Body of pancreas (tissue), 4 donors: ENCODE results near the gene GPATCH1.

ENCODE experiments used
- CTCF ChIP-seq, 7 experiments: fragments of 450-650 bp in 4 of 7; fragments of 200-600 bp in 3 of 7; sonication (generic) in 3 of 7; IDR thresholded peaks; one replicate each; pipeline ENCODE4 v1.5.1; 2016 to 2019; ENCODE audit warnings: antibody characterized with exemption in 7 of 7
- POLR2A ChIP-seq, 3 donors: fragments of 450-650 bp; IDR thresholded peaks; one replicate each; pipeline ENCODE4 v1.6.1; 2016; ENCODE audit warnings: antibody characterized with exemption in 3 of 3, mild to moderate bottlenecking in 2 of 3

DNA sequence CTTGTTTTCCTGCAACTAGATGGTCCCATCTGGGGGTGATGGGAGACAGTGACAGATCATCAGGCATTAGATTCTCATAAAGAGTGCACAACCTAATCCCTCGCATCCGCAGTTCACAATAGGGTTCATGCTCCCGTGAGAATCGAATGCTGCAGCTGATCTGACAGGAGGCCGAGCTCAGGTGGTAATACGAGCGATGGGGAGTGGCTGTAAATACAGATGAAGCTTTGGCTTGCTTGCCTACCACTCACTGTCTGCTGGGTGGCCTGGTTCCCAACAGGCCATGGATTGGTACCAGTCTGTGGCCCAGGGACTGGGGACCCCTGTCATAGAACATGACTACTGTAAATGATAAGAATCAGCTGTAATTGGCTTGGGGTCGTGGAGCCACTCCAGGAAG, 78.9 kb downstream of the GPATCH1 start:
- TF ChIP-seq POLR2A (IDR thresholded peaks at IDR 0.05) (no peak), CTCF (IDR thresholded peaks at IDR 0.05) (no peak)
